ENCODE measurements around the gene SLC35G6. TPM values are rescaled to one million over a fixed set of nuclear protein-coding genes. Genes with fewer than 3 reads are reported as not detected.
"Not testable (repeated sequence)": the region's sequence is repeated elsewhere in the genome, so short reads cannot be mapped to it uniquely, and the experiment has no call there.

SLC35G6 gene
- total RNA-seq (not detected), polyA plus RNA-seq (0.12 TPM)

DNA sequence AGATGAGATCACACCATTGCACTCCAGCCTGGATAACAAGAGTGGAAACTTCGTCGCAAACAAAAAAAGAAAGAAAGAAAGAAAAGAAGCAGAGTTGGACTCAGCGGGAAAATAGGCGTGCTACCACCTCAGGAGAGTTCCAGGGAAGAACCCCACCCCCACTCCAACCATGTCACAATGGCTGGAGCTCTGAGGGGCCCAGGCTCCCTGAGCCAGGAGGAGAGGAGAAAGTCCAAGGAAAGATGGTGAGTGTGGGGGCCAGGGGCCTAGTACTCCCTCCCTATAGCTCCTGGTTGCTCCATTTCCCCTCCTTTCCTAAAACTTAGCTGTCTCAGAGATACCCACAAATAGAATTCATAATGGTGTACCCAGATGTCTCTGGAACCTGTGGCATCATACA, at the start of gene SLC35G6:
TSS of gene SLC35G6 (plus strand) at position 172 of the 400 bp plus-strand sequence. CDS start at position 243, 71 bp downstream.
- Histone ChIP-seq H3K4me3 (ENCODE audit: low read length) (peak within 1 kb of the TSS; percentile 90), H3K4me1 (ENCODE audit: insufficient read depth, low read length) (peaks cover 45% of the 10 kb centered on the region)
- H3K4me3 Mint-ChIP-seq, result peak within 1 kb of the TSS; percentile 91 to 100 (median 94)
- H3K4me1 Mint-ChIP-seq, result peaks cover 60 to 77% (median 72%) of the 10 kb centered on the region in 3 donors
- H3K36me3 ChIP-seq (ENCODE audit: insufficient read depth, low read length); DNase-seq; H3K9me3 ChIP-seq (ENCODE audit: low read length); H3K27me3 ChIP-seq (ENCODE audit: insufficient read depth, low read length, poor library complexity, severe bottlenecking); H3K9me3 Mint-ChIP-seq; H3K27ac ChIP-seq (ENCODE audit: low read depth, low read length): not testable (repeated sequence)
- peaks cover 0 to 12% of the 10 kb centered on the region in 2 donors for H3K27me3 Mint-ChIP-seq
- peak within 1 kb of the TSS; percentile 93 to 100 (median 98) for H3K27ac Mint-ChIP-seq
- ChIA-PET POLR2A (interaction anchor here (0.6 to 4.0 kb wide), 3 partner anchors 27 to 136 kb away, joined by 3 to 31 read pairs (median 6); partner anchors contain the start of gene TMEM102), CTCF (interaction anchor here (0.9 to 1.7 kb wide), 3 partner anchors 45 to 206 kb away, joined by 3 to 6 read pairs (median 4); partner anchors contain the start of gene SENP3)
- peaks cover 0 to 38% (median 3%) of the 10 kb centered on the region in 3 donors for H3K36me3 Mint-ChIP-seq

DNA sequence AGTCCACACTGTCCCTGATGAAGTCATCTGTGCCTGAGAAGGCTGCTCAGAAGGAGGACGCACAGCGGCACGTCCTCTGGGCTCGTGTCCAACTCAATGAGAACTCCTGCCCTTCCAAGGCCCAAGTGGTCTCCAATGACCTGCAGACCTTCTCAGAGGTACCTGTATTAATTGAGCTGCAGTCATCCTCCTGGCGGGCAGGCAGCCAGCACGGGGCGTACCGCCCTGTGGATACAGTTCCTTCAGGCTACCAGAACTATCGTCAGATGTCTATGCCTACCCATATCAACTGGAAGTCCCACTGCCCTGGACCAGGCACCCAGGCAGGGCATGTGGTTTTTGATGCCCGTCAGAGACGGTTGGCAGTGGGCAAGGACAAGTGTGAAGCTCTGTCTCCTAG, 49.0 kb upstream of the SLC35G6 start:
- no peak for DNase-seq
- Mint-ChIP-seq H3K27me3 (no peaks in the 10 kb centered on the region), H3K9me3 (no peaks in the 10 kb centered on the region), H3K4me1 (peaks cover 12 to 21% (median 18%) of the 10 kb centered on the region in 3 donors), H3K27ac (peak overlapping the region in 3 of 8 donors; percentile 36 to 62 (median 46)), H3K36me3 (peaks cover 0 to 6% (median 0%) of the 10 kb centered on the region in 3 donors), H3K4me3 (peak overlapping the region in 1 of 7 donors; percentile 68)
- Histone ChIP-seq H3K4me1 (ENCODE audit: insufficient read depth, low read length) (peaks cover 15% of the 10 kb centered on the region), H3K27ac (ENCODE audit: low read depth, low read length) (no peak overlapping the region), H3K4me3 (ENCODE audit: low read length) (no peak overlapping the region), H3K36me3 (ENCODE audit: insufficient read depth, low read length) (no peaks in the 10 kb centered on the region), H3K9me3 (ENCODE audit: low read length) (no peaks in the 10 kb centered on the region), H3K27me3 (ENCODE audit: insufficient read depth, low read length, poor library complexity, severe bottlenecking) (no peaks in the 10 kb centered on the region)
- ChIA-PET CTCF (no interaction called here), POLR2A (no interaction called here)

DNA sequence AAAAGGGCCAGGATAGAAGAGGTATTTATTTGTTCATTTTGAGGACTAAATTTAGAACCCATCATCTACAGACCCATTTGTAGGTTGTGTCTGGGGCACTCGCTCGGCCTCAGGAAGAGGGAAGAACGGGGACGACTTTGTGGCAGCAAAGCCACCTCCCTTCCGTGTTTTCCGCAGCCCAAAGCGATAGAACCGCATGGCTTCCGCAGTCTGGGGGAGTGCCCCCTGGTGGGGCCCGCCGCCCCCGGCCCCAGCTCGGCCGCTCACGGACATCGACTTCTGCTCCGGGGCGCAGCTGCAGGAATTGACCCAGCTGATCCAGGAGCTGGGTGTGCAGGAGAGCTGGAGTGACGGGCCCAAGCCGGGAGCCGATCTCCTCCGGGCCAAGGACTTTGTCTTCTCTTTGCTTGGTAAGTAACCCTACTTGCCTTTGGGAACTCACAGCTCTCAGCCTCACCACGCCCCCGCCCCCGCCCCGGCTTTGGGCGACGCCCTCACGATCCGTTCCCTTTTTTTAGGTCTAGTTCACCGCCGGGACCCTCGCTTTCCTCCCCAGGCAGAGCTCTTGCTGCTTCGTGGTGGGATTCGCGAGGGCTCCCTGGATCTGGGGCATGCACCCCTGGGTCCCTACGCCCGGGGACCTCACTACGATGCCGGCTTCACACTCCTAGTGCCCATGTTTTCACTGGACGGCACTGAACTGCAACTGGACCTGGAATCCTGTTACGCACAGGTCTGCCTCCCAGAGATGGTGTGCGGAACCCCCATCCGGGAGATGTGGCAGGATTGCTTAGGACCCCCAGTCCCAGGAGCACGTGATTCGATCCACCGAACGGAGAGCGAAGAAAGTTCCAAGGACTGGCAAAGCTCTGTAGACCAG, 45.3 kb upstream of the SLC35G6 start:
- Mint-ChIP-seq H3K36me3 (peaks cover 4 to 10% (median 7%) of the 10 kb centered on the region in 3 donors), H3K27ac (peak overlapping the region; percentile 93 to 99 (median 97)), H3K4me3 (peak overlapping the region; percentile 88 to 98 (median 96)), H3K4me1 (peaks cover 33 to 54% (median 46%) of the 10 kb centered on the region in 3 donors), H3K27me3 (peaks cover 21 to 23% of the 10 kb centered on the region in 2 donors), H3K9me3 (no peaks in the 10 kb centered on the region)
- ChIA-PET CTCF (interaction anchor here (0.8 to 5.1 kb wide), 50 partner anchors 8 to 390 kb away, joined by 3 to 78 read pairs (median 6); partner anchors contain the start of genes ACAP1, CD68, CHRNB1 and GABARAP), POLR2A (interaction anchor here (0.6 to 4.5 kb wide), 19 partner anchors 19 to 251 kb away, joined by 3 to 48 read pairs (median 4); partner anchors contain the start of genes FXR2, MPDU1, PLSCR3 and POLR2A)
- peaks cover 24% of the 10 kb centered on the region for H3K27me3 ChIP-seq (ENCODE audit: insufficient read depth, low read length, poor library complexity, severe bottlenecking)
- peak overlapping the region; percentile 77 for H3K27ac ChIP-seq (ENCODE audit: low read depth, low read length)
- no peaks in the 10 kb centered on the region for H3K9me3 ChIP-seq (ENCODE audit: low read length)
- H3K36me3 ChIP-seq (ENCODE audit: insufficient read depth, low read length), result no peaks in the 10 kb centered on the region
- peaks cover 50% of the 10 kb centered on the region for H3K4me1 ChIP-seq (ENCODE audit: insufficient read depth, low read length)
- H3K4me3 ChIP-seq (ENCODE audit: low read length), result peak overlapping the region; percentile 92
- peak in 3 of 5 donors; percentile 46 to 78 (median 56) for DNase-seq

DNA sequence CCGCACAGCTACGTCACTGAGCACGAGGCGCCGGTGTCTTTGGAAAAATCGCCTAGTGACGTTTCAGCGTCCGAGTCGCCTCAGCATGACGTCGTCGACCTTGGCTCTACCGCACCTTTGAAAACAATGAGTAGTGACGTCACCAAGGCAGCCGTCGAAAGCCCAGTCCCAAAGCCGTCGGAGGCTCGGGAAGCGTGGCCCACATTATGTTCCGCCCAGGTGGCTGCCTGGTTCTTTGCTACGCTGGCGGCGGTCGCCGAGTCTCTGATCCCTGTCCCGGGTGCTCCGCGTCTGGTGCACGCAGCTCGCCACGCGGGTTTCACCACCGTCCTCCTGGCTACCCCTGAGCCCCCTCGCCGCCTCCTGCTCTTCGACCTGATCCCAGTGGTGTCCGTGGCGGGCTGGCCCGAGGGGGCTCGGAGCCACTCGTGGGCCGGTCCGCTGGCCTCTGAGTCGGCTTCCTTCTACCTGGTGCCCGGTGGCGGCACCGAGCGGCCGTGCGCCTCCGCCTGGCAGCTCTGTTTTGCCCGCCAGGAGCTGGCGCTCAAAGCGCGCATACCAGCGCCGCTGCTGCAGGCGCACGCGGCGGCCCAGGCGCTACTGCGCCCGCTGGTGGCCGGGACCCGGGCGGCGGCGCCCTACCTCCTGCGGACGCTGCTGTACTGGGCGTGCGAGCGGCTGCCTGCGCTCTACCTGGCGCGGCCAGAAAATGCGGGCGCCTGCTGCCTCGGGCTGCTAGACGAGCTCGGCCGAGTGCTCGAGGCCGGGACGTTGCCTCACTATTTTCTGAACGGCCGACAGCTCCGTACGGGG, 44.5 kb upstream of the SLC35G6 start:
- no peaks in the 10 kb centered on the region for H3K9me3 ChIP-seq (ENCODE audit: low read length)
- peak; percentile 68 to 85 (median 80) for DNase-seq
- Mint-ChIP-seq H3K36me3 (peaks cover 4 to 10% (median 7%) of the 10 kb centered on the region in 3 donors), H3K9me3 (no peaks in the 10 kb centered on the region), H3K4me1 (peaks cover 33 to 56% (median 46%) of the 10 kb centered on the region in 3 donors), H3K27ac (peak overlapping the region; percentile 93 to 99 (median 97)), H3K27me3 (peaks cover 29% of the 10 kb centered on the region in 2 donors), H3K4me3 (peak overlapping the region; percentile 88 to 98 (median 96))
- peak overlapping the region; percentile 77 for H3K27ac ChIP-seq (ENCODE audit: low read depth, low read length)
- ChIA-PET CTCF (interaction anchor here (0.6 to 5.1 kb wide), 56 partner anchors 9 to 391 kb away, joined by 3 to 78 read pairs (median 5); partner anchors contain the start of genes ACAP1, CD68, CHRNB1 and MPDU1), POLR2A (interaction anchor here (0.6 to 4.5 kb wide), 17 partner anchors 10 to 250 kb away, joined by 3 to 48 read pairs (median 5); partner anchors contain the start of genes MPDU1, NEURL4, PLSCR3 and POLR2A)
- H3K27me3 ChIP-seq (ENCODE audit: insufficient read depth, low read length, poor library complexity, severe bottlenecking), result peaks cover 31% of the 10 kb centered on the region
- peak overlapping the region; percentile 92 for H3K4me3 ChIP-seq (ENCODE audit: low read length)
- peaks cover 50% of the 10 kb centered on the region for H3K4me1 ChIP-seq (ENCODE audit: insufficient read depth, low read length)
- no peaks in the 10 kb centered on the region for H3K36me3 ChIP-seq (ENCODE audit: insufficient read depth, low read length)

DNA sequence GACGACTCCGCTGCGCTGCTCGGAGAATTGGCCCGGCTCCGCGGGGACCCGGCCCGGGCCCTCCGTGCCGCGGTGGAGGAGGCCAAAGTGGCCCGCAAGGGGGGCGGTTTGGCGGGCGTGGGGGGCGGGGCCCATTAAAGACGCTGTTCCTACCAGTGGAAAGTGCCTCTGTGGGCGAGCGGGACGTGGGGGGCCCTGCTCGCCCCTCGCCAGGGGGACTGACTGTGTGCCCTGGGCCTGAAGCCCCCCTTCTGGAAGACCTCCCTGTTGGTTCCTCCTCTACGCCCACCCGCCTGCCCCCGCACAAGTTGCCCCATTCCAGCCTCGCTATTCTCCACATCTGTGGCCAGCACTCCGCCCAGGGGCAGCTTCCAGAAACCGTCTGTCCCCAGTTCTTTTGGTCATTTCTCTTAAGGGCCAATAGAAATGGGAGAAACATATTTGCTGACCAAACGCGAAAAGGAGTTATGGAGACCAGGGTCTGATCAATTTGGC, 43.8 kb upstream of the SLC35G6 start:
- DNase-seq, result no peak
- peaks cover 33 to 56% (median 46%) of the 10 kb centered on the region in 3 donors for H3K4me1 Mint-ChIP-seq
- peaks cover 4 to 10% (median 7%) of the 10 kb centered on the region in 3 donors for H3K36me3 Mint-ChIP-seq
- peak overlapping the region in 3 of 8 donors; percentile 17 to 95 (median 47) for H3K27ac Mint-ChIP-seq
- peaks cover 34% of the 10 kb centered on the region for H3K27me3 ChIP-seq (ENCODE audit: insufficient read depth, low read length, poor library complexity, severe bottlenecking)
- peak overlapping the region; percentile 5 for H3K4me3 ChIP-seq (ENCODE audit: low read length)
- no peaks in the 10 kb centered on the region for H3K9me3 ChIP-seq (ENCODE audit: low read length)
- H3K4me1 ChIP-seq (ENCODE audit: insufficient read depth, low read length), result peaks cover 50% of the 10 kb centered on the region
- ChIA-PET CTCF (interaction anchor here (0.6 to 5.1 kb wide), 47 partner anchors 9 to 250 kb away, joined by 3 to 78 read pairs (median 7); partner anchors contain the start of genes ACAP1, CD68, CHRNB1 and MPDU1), POLR2A (interaction anchor here (0.9 to 4.5 kb wide), 12 partner anchors 9 to 249 kb away, joined by 3 to 48 read pairs (median 6); partner anchors contain the start of genes MPDU1, NEURL4, PLSCR3 and POLR2A)
- no peaks in the 10 kb centered on the region for H3K9me3 Mint-ChIP-seq
- H3K36me3 ChIP-seq (ENCODE audit: insufficient read depth, low read length), result no peaks in the 10 kb centered on the region
- H3K27ac ChIP-seq (ENCODE audit: low read depth, low read length), result no peak overlapping the region
- peaks cover 32 to 36% of the 10 kb centered on the region in 2 donors for H3K27me3 Mint-ChIP-seq
- peak overlapping the region; percentile 61 to 98 (median 67) for H3K4me3 Mint-ChIP-seq

DNA sequence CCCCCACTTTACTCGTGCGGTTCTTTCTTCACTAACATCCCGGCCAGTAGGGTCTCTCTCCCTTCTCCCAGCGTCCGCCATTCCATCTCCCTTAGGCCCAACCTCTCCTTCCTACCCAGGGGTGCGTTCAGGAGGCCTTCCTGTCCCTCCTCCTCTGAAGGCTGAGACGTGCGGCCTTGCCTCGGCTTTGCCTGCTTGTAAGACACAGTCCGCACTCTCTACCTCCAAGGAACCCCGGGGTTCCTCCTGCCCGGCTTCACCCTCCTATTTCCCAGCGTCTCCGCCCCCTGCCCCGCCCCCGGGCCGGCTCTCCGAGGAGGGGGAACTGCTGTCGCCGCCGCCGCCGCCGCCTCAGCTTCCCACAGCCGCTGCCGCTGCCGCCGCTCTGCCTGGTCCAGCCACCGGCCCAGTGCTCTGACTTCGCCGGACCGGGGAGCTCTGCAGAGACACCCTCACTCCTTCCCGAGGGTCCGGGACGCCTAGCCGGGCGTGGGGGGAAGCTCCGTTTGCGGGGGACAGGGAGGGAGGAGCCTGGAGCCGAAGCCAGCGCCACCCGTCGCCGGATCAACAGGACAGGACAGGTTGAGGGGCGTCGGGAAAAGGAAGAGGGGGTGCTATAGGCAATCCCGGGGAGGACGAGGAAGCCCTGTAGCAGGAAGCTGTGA, 43.2 kb upstream of the SLC35G6 start:
- Mint-ChIP-seq H3K4me1 (peaks cover 33 to 56% (median 46%) of the 10 kb centered on the region in 3 donors), H3K9me3 (no peaks in the 10 kb centered on the region), H3K36me3 (peaks cover 4 to 10% (median 7%) of the 10 kb centered on the region in 3 donors), H3K4me3 (peak overlapping the region; percentile 61 to 86 (median 67)), H3K27me3 (peaks cover 35 to 38% of the 10 kb centered on the region in 2 donors), H3K27ac (peak overlapping the region in 7 of 8 donors; percentile 17 to 87 (median 40))
- no peaks in the 10 kb centered on the region for H3K9me3 ChIP-seq (ENCODE audit: low read length)
- peaks cover 34% of the 10 kb centered on the region for H3K27me3 ChIP-seq (ENCODE audit: insufficient read depth, low read length, poor library complexity, severe bottlenecking)
- H3K4me1 ChIP-seq (ENCODE audit: insufficient read depth, low read length), result peaks cover 50% of the 10 kb centered on the region
- H3K27ac ChIP-seq (ENCODE audit: low read depth, low read length), result no peak overlapping the region
- H3K4me3 ChIP-seq (ENCODE audit: low read length), result peak overlapping the region; percentile 24
- ChIA-PET POLR2A (interaction anchor here (0.9 to 4.5 kb wide), 4 partner anchors 16 to 47 kb away, joined by 4 to 48 read pairs (median 18); partner anchors contain the start of genes POLR2A, SLC35G6 and ZBTB4), CTCF (interaction anchor here (0.9 to 5.1 kb wide), 7 partner anchors 11 to 157 kb away, joined by 4 to 78 read pairs (median 10); partner anchors contain the start of genes POLR2A, SLC2A4 and TMEM95)
- DNase-seq, result peak in 4 of 5 donors; percentile 21 to 61 (median 42)
- H3K36me3 ChIP-seq (ENCODE audit: insufficient read depth, low read length), result no peaks in the 10 kb centered on the region
